Lower lobe of right lung (tissue), 2 donors: ENCODE measurements around the gene ABR. TPM values are rescaled to one million over a fixed set of nuclear protein-coding genes. Genes with fewer than 3 reads are reported as not detected.

Source experiments
- ATAC-seq, 2 donors: fragments of 200-7000 bp; cut with Tn5 transposase; one replicate each; pipeline ENCODE4 v1.9.1; 2020 to 2022; ENCODE audit warnings: mild to moderate bottlenecking in 2 of 2, moderate library complexity in 2 of 2
- DNase-seq: peaks from one replicate; pipeline ENCODE4 v3.0.0-alpha.2; 2020
- H3K27ac ChIP-seq: fragments of 200-600 bp; one replicate; pipeline ENCODE4 v1.8.0; 2022
- H3K27me3 ChIP-seq: fragments of 200-600 bp; one replicate; pipeline ENCODE4 v1.8.0; 2022; ENCODE audit warnings: low read depth
- H3K36me3 ChIP-seq: fragments of 200-600 bp; one replicate; pipeline ENCODE4 v1.8.0; 2022; ENCODE audit warnings: mild to moderate bottlenecking
- H3K4me1 ChIP-seq: fragments of 200-600 bp; one replicate; pipeline ENCODE4 v1.8.0; 2022
- H3K4me3 ChIP-seq: fragments of 200-600 bp; one replicate; pipeline ENCODE4 v1.8.0; 2022; ENCODE audit warnings: mild to moderate bottlenecking
- H3K9me3 ChIP-seq: fragments of 200-600 bp; one replicate; pipeline ENCODE4 v1.8.0; 2022
- intact Hi-C: fragments of 100-400 bp; cut with DNase I; formaldehyde crosslinking; loops from one replicate; pipeline ENCODE4 v1.11.0; 2022
- total RNA-seq: library from RNA; stranded (reverse); fragmentation: NEBNext Ultra II Directional; extraction: Animal tissue kit (Norgen Biotek cat#: 25700); gene quantifications from one replicate; pipeline ENCODE4 v1.2.1, GENCODE V29; 2021
- TF ChIP-seq, protein P1 (sequence below): fragments of 200-600 bp; IDR thresholded peaks from one replicate; pipeline ENCODE4 v1.8.0; 2022; ENCODE audit warnings: antibody characterized with exemption, mild to moderate bottlenecking
- donor health status: DM: no; HTN: yes; CAD: no; lungs with severe emphysema.

The ABR gene
- total RNA-seq, 1 donor from 2014 or later, result 212 TPM

- H3K27me3 ChIP-seq, result no peaks in the 10 kb centered on the region
- H3K36me3 ChIP-seq, result peaks cover 15% of the 10 kb centered on the region
- TF ChIP-seq, protein P1, sequence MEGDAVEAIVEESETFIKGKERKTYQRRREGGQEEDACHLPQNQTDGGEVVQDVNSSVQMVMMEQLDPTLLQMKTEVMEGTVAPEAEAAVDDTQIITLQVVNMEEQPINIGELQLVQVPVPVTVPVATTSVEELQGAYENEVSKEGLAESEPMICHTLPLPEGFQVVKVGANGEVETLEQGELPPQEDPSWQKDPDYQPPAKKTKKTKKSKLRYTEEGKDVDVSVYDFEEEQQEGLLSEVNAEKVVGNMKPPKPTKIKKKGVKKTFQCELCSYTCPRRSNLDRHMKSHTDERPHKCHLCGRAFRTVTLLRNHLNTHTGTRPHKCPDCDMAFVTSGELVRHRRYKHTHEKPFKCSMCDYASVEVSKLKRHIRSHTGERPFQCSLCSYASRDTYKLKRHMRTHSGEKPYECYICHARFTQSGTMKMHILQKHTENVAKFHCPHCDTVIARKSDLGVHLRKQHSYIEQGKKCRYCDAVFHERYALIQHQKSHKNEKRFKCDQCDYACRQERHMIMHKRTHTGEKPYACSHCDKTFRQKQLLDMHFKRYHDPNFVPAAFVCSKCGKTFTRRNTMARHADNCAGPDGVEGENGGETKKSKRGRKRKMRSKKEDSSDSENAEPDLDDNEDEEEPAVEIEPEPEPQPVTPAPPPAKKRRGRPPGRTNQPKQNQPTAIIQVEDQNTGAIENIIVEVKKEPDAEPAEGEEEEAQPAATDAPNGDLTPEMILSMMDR, result no peak
- H3K4me1 ChIP-seq, result peaks cover 41% of the 10 kb centered on the region
- H3K9me3 ChIP-seq, result no peaks in the 10 kb centered on the region
- ATAC-seq (no peak), DNase-seq (no peak)
- H3K27ac ChIP-seq, result peak overlapping the region; percentile 80
- H3K4me3 ChIP-seq, result no peak overlapping the region
- intact Hi-C loops, result no loop called here
Observed at GRCh38 chr17:1038459-1039122, 141.2 kb downstream of the ABR start.

GRCh38 chr17:1037238-1037879 lies 142.4 kb downstream of the ABR start:
- Histone ChIP-seq H3K4me1 (peaks cover 32% of the 10 kb centered on the region), H3K4me3 (no peak overlapping the region), H3K27me3 (no peaks in the 10 kb centered on the region), H3K9me3 (no peaks in the 10 kb centered on the region), H3K36me3 (peaks cover 26% of the 10 kb centered on the region), H3K27ac (no peak overlapping the region)
- intact Hi-C loops, result no loop called here
- TF ChIP-seq, protein P1, result no peak
- DNase-seq (no peak), ATAC-seq (no peak)

- Histone ChIP-seq H3K4me3 (no peak overlapping the region), H3K36me3 (peaks cover 26% of the 10 kb centered on the region), H3K9me3 (no peaks in the 10 kb centered on the region), H3K27ac (no peak overlapping the region), H3K27me3 (no peaks in the 10 kb centered on the region), H3K4me1 (peaks cover 32% of the 10 kb centered on the region)
- TF ChIP-seq, protein P1, result no peak
- DNase-seq (no peak), ATAC-seq (no peak)
- intact Hi-C loops, result no loop called here
Observed at GRCh38 chr17:1036845-1037237, 142.9 kb downstream of the ABR start.

- TF ChIP-seq, protein P1, result no peak
- H3K27me3 ChIP-seq, result no peaks in the 10 kb centered on the region
- intact Hi-C loops, result no loop called here
- H3K4me3 ChIP-seq, result no peak overlapping the region
- H3K36me3 ChIP-seq, result peaks cover 26% of the 10 kb centered on the region
- DNase-seq (no peak), ATAC-seq (no peak)
- H3K27ac ChIP-seq, result no peak overlapping the region
- peaks cover 28% of the 10 kb centered on the region for H3K4me1 ChIP-seq
- no peaks in the 10 kb centered on the region for H3K9me3 ChIP-seq
Observed at GRCh38 chr17:1036171-1036844, 143.5 kb downstream of the ABR start.

DNA sequence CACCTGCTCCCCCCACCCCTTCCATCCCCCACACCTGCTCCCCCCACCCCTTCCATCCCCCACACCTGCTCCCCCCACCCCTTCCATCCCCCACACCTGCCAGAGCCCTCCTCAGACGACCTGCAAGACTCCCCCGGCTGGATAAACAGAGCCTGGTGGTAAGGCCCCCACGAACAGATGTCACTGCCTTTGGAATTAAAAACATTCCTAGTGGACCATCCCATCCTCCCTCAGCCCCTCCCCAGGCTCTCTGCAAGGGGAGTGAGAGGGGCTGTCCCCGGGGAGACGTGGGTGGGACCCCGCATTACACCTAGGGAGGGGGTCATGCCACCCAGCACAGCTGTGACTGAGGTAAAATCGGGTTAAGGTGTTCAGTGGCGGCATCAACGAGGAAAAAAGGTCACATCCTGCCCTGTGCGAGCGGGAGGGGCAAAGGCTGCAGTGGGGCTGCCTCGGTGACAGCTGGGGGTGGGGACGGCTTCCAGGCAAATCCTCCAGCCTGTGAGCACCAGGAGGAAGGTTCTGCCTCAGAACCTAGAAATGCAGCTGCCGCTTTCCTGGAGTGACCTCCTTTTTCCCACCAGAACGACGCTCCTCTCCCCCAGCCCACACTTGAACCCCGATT lies 144.1 kb downstream of the ABR start:
- intact Hi-C loops, result no loop called here
- H3K27ac ChIP-seq, result no peak overlapping the region
- DNase-seq, result no peak

More for the DNA sequence above, 144.1 kb downstream of the ABR start:
- peaks cover 26% of the 10 kb centered on the region for H3K4me1 ChIP-seq
- no peaks in the 10 kb centered on the region for H3K27me3 ChIP-seq
- no peaks in the 10 kb centered on the region for H3K9me3 ChIP-seq
- no peak overlapping the region for H3K4me3 ChIP-seq
- peaks cover 30% of the 10 kb centered on the region for H3K36me3 ChIP-seq
- TF ChIP-seq, protein P1, result no peak
- no peak for ATAC-seq
